NCI-H1930 (cell line): ENCODE results near the gene DLG2.

ENCODE experiments used
- DNase-seq, 2 experiments: peaks; one replicate each; lab custom pipeline; 2025; lab: John Stamatoyannopoulos, UW

DLG2 gene

GRCh38 chr11:83678831-83679584 lies 1948.1 kb downstream of the DLG2 start:
- DNase-seq, result no peak

GRCh38 chr11:83677730-83678129 lies 1949.4 kb downstream of the DLG2 start:
- DNase-seq, result no peak

- no peak for DNase-seq
Measured at GRCh38 chr11:83676056-83676601, 1951.0 kb downstream of the DLG2 start.

- DNase-seq, result no peak
Measured at GRCh38 chr11:83674102-83674896, 1952.8 kb downstream of the DLG2 start.

- DNase-seq, result no peak
Measured at GRCh38 chr11:83671289-83671688, 1955.9 kb downstream of the DLG2 start.

- DNase-seq, result no peak
Measured at GRCh38 chr11:83666149-83666548, 1961.0 kb downstream of the DLG2 start.

- DNase-seq, result no peak
Measured at GRCh38 chr11:83663988-83664387, 1963.2 kb downstream of the DLG2 start.

- no peak for DNase-seq
Measured at GRCh38 chr11:83663446-83663845, 1963.7 kb downstream of the DLG2 start.

GRCh38 chr11:83662494-83662893 lies 1964.7 kb downstream of the DLG2 start:
- DNase-seq, result no peak

- DNase-seq, result no peak
Measured at GRCh38 chr11:83661491-83662350, 1965.4 kb downstream of the DLG2 start.

- no peak for DNase-seq
Measured at GRCh38 chr11:83659466-83659865, 1967.7 kb downstream of the DLG2 start.

GRCh38 chr11:83656796-83657330 lies 1970.3 kb downstream of the DLG2 start:
- DNase-seq, result no peak

GRCh38 chr11:83655976-83656375 lies 1971.2 kb downstream of the DLG2 start:
- no peak for DNase-seq

- no peak for DNase-seq
Measured at GRCh38 chr11:83649528-83649855, 1977.7 kb downstream of the DLG2 start.

- no peak for DNase-seq
Measured at GRCh38 chr11:83648610-83649527, 1978.3 kb downstream of the DLG2 start.

- DNase-seq, result no peak
Measured at GRCh38 chr11:83645561-83645960, 1981.6 kb downstream of the DLG2 start.

- no peak for DNase-seq
Measured at GRCh38 chr11:83643115-83643514, 1984.0 kb downstream of the DLG2 start.

- no peak for DNase-seq
Measured at GRCh38 chr11:83642500-83642899, 1984.6 kb downstream of the DLG2 start.

GRCh38 chr11:83641511-83641910 lies 1985.6 kb downstream of the DLG2 start:
- no peak for DNase-seq

- DNase-seq, result no peak
Measured at GRCh38 chr11:83639995-83640758, 1987.0 kb downstream of the DLG2 start.
